Endothelial cell of hepatic sinusoid (primary cell): ENCODE measurements around the gene SCARB1.

Experiments
- in situ Hi-C: cut with HindIII; loops from 2 replicates; pipeline ENCODE4 v1.10.0; 2017; ENCODE audit warnings: low sequenced_read_pairs

Gene SCARB1

DNA sequence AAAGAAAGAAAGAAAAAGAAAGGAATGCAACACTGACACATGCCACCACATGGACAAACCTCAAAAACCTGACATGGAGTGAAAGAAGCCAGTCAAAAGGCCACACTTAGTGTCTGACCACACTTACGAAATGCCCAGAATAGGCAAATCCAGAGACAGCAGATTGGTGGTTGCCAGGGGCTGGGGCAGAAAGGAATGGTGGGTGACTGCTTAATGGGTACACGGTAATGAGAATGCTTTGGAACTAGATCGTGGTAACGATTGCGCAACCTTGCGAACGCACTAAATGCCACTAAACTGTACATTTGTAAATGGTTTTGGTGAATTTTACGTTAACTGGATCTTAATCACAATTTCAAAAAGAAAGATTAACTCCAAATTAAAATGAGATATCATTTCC, 39.5 kb downstream of the SCARB1 start:
- in situ Hi-C loops = no loop called here

GRCh38 chr12:124823272-124823970, 40.2 kb downstream of the SCARB1 start:
- in situ Hi-C loops = no loop called here

DNA sequence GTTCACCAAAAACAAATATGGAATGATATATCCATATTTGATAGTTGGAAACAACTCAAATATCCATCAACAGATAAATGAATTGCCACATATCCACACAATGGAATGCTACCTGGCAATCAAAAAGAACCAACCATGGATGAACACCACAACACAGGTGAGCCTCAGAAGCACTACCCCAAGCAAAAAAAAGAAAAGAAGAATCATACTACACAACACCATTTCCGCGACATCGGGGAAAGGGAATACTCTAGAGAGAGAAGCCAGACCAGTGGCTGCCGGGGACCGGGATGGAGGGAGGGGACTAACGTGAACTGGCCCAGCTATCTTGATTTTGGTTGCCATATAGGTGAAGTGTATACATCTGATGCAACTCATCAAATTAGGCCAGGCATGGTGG, 41.4 kb downstream of the SCARB1 start:
- in situ Hi-C loops = no loop called here

- in situ Hi-C loops = no loop called here
These were observed 42.1 kb downstream of the SCARB1 start for GRCh38 chr12:124821252-124822200.

- in situ Hi-C loops = no loop called here
These were observed 43.5 kb downstream of the SCARB1 start for GRCh38 chr12:124820199-124820598.

DNA sequence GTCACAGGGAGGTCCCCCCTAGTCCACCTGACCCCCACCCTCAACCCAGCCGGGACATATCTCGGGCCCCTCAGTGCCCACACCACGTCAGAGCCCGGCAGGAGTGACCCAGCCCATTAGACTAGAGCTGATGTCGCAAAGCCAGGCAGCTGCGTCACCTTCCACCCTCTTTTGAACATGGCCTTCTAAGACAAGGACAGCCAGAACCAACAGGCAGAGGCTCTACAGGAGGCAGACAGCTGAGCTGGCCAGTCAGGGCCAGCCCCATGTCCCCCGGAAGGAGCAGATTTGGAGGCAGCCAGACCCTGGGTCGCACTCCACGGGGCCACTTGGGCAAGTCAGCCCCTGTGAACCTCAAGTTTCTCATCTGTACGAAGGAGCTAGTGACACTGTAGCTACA, 44.1 kb downstream of the SCARB1 start:
- in situ Hi-C loops = no loop called here

DNA sequence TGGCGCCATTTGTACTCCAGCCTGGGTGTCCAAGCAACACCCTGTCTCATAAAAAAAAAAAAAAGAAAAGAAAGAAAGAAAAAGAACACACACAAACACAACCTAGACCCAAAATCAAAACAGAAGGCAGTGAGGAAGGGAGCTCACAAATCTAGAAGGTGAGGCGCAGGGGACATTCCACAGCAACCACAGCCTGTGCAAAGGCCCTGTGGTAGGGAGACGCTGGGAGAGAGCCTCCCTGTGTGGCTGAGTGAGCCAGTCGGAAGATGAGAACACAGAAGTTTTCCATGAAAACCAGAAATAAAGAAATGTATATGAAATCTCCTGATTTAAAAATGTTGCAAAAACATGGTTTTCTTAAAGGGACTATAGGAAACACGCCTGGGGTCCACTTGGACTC, 44.6 kb downstream of the SCARB1 start:
- in situ Hi-C loops = no loop called here

DNA sequence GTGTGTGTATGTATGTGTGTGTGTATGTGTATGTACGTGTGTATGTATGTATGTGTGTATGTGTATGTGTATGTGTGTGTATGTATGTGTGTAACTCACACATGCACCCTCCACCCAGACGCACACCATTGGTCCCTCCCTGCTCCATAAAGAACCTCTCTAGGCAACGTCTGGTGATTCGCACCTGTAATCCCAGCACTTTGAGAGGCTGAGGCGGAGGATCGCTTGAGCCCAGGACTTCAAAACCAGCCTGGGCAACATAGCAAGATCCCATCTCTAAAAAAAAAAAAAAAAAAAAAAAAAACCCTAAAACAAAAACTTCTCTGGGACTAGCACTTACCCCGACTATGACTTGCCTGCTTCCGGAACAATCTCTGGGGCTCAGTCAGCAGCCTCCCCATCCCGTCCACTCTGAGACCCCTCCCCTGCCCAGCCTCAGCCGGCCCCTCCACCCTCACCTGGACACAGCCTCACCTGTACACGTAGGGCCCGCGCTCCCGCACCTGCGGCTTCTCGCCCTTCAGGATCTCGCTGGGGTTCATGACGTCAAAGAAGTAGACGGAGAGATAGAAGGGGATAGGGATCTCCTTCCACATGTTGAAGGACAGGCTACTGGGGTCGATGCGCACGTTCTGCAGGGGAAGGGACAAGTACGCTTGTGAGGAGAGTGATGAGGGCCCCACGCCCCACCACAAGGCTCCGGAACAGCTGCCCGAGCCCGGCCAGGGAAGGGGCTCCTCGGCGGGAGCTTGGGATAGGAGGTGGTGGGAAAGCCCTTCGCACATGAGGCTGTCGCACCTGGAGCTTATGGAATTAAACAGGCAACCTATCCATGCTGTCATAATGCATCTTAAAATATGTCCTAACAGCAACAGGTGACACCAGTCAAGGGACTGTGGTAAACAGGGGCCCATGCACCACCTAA, 46.3 kb downstream of the SCARB1 start:
- in situ Hi-C loops = no loop called here

- in situ Hi-C loops = no loop called here
These were observed 47.3 kb downstream of the SCARB1 start for GRCh38 chr12:124816295-124816854.

DNA sequence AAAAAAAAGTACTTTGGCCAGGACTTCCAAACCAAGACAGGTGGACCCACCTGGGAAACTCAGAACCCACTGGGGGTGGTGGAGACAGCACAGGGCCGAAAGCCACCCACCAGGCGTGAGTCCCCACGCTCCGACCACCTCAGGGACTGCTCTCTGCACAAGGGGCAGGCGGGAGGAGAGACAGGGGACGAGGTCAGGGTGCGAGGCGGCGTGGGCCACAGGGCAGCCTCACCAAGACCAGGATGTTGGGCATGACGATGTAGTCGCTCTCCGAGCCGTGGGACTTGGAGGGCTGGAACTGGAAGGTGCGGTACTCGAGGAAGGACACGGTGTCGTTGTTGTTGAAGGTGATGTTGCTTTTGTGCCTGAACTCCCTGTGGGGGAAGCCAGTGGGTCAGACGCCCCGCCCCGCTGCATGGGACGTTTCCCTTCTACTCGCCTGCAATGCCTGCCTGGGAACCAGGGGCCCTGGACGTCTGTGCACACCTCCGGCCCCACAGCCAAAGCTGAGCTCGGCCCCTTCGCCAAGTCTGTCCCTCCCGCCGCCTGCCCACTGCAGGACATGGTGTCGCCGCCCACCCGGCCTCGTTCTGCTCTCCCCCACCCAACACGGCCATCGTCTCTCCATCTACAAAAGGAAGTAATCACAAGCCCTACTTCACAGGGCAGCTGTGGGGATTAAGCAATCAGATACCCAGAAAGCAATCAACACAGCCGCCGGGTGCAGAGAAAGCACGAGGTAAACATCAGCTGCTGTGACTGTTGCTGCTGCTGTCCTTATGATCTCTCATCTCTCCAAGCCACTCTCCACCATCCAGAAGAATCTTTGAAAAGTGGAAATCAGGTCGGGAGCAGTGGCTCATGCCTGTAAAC, 48.7 kb downstream of the SCARB1 start:
- in situ Hi-C loops = no loop called here

DNA sequence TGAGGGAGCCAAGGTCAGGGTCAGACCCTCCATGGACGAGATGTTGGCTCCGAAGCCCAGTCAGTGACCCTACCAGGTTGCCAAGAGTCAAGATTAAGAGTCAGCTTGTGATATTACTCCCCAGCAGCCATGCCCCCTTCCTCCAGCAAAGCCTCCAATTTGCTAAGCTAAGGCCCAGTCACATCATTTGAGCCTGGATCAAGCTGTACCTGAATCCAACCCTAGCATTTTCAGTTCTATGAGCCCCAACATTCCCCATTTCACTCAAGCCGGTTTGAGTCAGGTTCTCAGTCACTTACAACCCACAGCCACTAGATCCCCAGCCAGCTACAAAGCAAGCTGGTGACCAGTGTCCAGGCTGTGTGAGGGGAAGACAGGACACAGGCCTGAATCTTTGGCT, 49.9 kb downstream of the SCARB1 start:
- in situ Hi-C loops = no loop called here

- in situ Hi-C loops = no loop called here
These were observed 50.7 kb downstream of the SCARB1 start for GRCh38 chr12:124812979-124813378.

- in situ Hi-C loops = no loop called here
These were observed 51.3 kb downstream of the SCARB1 start for GRCh38 chr12:124812356-124812755.

DNA sequence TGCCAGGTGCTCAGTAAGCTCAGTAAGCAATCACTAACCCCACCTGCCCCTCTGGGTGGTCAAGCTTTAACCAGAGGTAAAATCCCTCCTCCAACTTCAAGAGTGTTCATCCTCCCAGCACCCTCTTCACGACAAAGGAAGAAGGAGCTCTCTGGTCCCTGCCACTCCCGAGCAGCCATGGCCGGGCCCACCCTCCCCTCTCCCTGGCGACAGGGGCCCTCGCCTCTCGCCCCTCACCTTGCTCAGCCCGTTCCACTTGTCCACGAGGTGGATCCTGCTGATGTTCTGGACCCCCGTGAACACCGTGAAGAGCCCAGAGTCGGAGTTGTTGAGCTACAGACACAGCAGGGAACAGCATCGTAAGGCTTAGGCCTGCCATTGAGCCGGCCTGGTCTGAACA, 52.0 kb downstream of the SCARB1 start:
- in situ Hi-C loops = no loop called here

DNA sequence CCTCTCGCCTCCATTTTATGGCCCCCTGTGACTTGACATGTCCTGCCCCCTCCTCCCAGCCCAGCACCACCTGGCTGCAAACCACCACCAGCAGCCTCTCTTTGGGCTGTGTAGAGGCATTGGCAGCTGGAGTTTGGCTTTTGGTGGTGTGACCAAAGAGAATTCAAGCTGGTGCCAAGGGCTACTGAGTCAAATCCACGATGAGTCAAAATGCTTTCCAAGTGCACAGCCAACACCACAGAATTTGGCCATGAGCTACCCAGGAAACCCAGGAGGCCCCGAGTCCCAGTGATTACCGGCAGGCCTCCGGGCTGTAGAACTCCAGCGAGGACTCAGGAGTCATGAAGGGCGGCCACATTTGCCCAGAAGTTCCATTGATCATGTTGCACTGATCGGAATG, 53.8 kb downstream of the SCARB1 start:
- in situ Hi-C loops = no loop called here

- in situ Hi-C loops = no loop called here
These were observed 54.3 kb downstream of the SCARB1 start for GRCh38 chr12:124809391-124809790.

- in situ Hi-C loops = no loop called here
These were observed 55.4 kb downstream of the SCARB1 start for GRCh38 chr12:124808272-124808671.

DNA sequence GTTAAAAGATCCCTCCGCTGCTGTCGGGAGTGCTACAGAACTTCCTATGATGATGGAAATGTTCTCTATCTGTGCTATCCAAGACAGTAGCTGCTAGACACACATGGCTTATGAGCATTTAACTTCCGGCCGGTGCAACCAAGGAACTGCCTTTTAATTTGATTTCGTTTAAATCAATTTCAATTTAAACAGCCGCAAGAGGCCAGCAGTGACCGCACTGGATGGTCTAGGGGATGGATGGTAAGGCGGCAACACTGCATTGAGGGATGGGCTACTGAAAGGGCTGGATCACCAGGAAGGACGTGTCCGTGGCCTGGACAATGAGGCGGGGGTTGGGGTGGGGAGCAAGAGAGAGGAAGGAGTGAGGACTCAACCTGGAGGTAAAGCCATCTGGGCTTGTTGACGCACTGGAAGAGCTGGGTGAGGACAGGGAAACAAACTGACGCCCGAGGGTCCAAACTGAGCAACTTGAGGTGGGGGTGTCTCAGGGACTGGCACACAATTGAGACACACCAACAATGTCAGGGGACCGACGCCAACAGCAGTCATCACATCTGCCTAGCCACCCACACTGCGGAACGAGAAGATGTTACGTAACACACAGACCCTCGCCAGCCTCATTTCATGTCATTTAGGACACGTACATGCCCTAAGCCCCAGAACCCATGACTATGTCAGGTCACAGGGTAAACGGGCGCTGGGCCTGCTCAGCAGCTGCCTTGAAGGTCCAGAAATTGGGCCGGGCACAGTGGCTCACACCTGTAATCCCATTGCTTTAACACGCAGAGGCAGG, 57.6 kb downstream of the SCARB1 start:
- in situ Hi-C loops = no loop called here

DNA sequence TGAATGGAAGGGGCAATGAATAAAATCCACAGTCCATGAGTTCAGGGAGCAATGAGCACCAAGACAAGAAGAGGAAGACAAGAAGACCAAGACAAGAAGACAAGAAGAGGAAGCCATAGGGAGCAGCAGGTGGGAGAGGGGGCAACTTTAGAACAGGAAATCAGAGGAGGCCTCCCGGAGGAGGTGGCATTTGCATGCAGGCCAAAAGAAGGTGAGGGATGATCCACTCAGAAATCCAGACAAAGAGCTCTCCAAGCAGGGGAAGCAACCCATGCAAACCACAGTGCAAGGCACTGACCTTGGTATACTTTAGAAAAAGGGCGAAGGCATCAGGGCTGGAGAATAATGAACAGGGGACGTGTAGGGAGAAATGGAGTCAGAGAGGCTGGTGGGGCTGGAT, 58.6 kb downstream of the SCARB1 start:
- in situ Hi-C loops = no loop called here
